Bronchial epithelial cell (primary cell): ENCODE results near the gene RNF14. TPM values are rescaled to one million over a fixed set of nuclear protein-coding genes. Genes with fewer than 3 reads are reported as not detected.

Experiments used
- DNase-seq: peaks from one replicate; pipeline ENCODE4 v3.0.0-alpha.2; 2010; ENCODE audit warnings: low read depth
- FAIRE-seq: peaks from 2 replicates; lab custom pipeline; 2011; peaks lifted over from hg19 to GRCh38; lab: Jason Lieb, UNC
- H3K27me3 ChIP-seq: 2 replicates; pipeline ENCODE4 v1.5.1; 2011; ENCODE audit warnings: low read length; ENCODE audit not compliant: control insufficient read depth, insufficient read depth
- H3K36me3 ChIP-seq: 2 replicates; pipeline ENCODE4 v1.5.1; 2011; ENCODE audit warnings: low read length; ENCODE audit not compliant: control insufficient read depth, insufficient read depth
- H3K4me3 ChIP-seq: 2 replicates; pipeline ENCODE4 v1.5.1; 2011; ENCODE audit warnings: mild to moderate bottlenecking, low read depth, low read length, control low read depth
- CTCF ChIP-seq: IDR thresholded peaks from 2 replicates; pipeline ENCODE4 v1.5.1; 2011; ENCODE audit warnings: mild to moderate bottlenecking, moderate library complexity, low read length, control low read depth, inconsistent platforms; ENCODE audit not compliant: insufficient read depth, severe bottlenecking
- total RNA-seq: library from RNA; depleted of rRNA; stranded (reverse); fragments of >200 nt; gene quantifications from 2 replicates; pipeline ENCODE4 v1.2.1, GENCODE V29; 2014

Gene RNF14
- total RNA-seq, 1 donor from 2014 or later = 49.8 TPM

GRCh38 chr5:141992349-141992963, 23.6 kb downstream of the RNF14 start:
- peaks cover 5% of the 10 kb centered on the region for H3K36me3 ChIP-seq
- TF ChIP-seq CTCF = peak; percentile 46
- no peak overlapping the region for H3K4me3 ChIP-seq
- FAIRE-seq = no peak
- no peaks in the 10 kb centered on the region for H3K27me3 ChIP-seq
- peak; percentile 62 for DNase-seq

DNA sequence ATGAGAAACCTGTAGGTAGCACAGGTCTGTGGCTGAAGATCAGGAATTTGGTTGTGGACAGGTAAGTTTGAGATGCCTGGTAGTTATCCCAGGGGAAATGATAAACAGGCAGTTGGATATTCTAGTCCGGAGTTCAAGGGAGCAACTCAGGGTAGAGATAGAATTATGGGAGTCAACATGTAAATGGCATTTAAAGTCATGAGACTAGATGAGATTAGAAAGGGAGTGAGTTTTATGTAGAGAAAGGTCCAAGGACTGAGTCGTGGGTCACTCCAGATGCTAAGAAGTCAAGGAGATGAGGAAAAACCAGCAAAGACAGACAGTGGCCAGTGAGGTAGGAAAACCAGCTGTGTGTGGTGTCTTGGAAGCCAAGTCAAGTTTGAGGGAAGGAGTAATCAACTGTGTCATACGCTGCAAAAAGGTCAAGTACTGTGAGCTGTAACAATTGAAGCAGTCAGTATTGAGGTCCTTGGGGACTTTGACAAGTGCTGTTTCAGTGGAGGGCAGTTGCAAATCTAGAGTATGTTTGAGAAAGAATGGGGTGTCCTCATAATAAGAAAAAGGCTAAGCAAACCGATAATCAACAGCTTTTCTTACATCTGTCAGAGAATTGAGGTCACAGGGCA, 25.7 kb downstream of the RNF14 start:
- FAIRE-seq (no peak), DNase-seq (no peak)
- Histone ChIP-seq H3K27me3 (no peaks in the 10 kb centered on the region), H3K4me3 (no peak overlapping the region), H3K36me3 (peaks cover 4% of the 10 kb centered on the region)
- no peak for TF ChIP-seq CTCF

DNA sequence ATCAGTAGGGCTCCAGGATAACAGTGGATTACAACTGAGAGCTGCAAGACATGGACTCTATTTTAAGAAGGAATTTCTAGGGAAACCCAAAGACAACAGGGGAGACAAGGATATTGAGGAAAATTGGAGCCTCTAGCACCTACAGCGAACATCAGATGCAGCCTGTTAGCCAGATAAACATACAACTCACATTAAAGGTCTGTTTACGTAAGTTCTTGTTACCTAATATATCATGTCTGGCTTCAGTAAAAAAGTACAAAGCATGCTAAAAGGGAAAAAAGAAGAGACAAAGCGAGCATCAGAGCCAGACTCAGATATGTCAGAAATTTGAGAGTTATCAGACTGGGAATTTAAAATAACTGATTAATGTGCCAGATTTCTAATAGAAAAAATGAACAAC, 26.8 kb downstream of the RNF14 start:
- no peak for TF ChIP-seq CTCF
- Histone ChIP-seq H3K27me3 (no peaks in the 10 kb centered on the region), H3K4me3 (no peak overlapping the region), H3K36me3 (peaks cover 4% of the 10 kb centered on the region)
- DNase-seq = no peak
- FAIRE-seq = no peak

- FAIRE-seq (no peak), DNase-seq (no peak)
- Histone ChIP-seq H3K4me3 (no peak overlapping the region), H3K36me3 (peaks cover 5% of the 10 kb centered on the region), H3K27me3 (no peaks in the 10 kb centered on the region)
- TF ChIP-seq CTCF = no peak
Measured at GRCh38 chr5:141997358-141997960, 28.6 kb downstream of the RNF14 start.

- no peak overlapping the region for H3K4me3 ChIP-seq
- peaks cover 4% of the 10 kb centered on the region for H3K36me3 ChIP-seq
- H3K27me3 ChIP-seq = no peaks in the 10 kb centered on the region
- DNase-seq = no peak
- no peak for TF ChIP-seq CTCF
- no peak for FAIRE-seq
Measured at GRCh38 chr5:142000173-142000572, 31.3 kb downstream of the RNF14 start.
